Left ventricle myocardium superior (tissue), 1 donor: ENCODE data around the gene ZHX3. TPM values are rescaled to one million over a fixed set of nuclear protein-coding genes. Genes with fewer than 3 reads are reported as not detected.
"Not testable (repeated sequence)": the region's sequence is repeated elsewhere in the genome, so short reads cannot be mapped to it uniquely, and the experiment has no call there.

Source experiments
- ATAC-seq: fragments of 200-7000 bp; cut with Tn5 transposase; one replicate; pipeline ENCODE4 v1.9.1; 2020; ENCODE audit warnings: mild to moderate bottlenecking, moderate library complexity
- DNase-seq: peaks from one replicate; pipeline ENCODE4 v3.0.0-alpha.2; 2020
- intact Hi-C: fragments of 100-400 bp; cut with micrococcal nuclease; formaldehyde crosslinking; loops from one replicate; pipeline ENCODE4 v1.11.0; 2022
- total RNA-seq: library from RNA; stranded (reverse); fragmentation: NEBNext Ultra II Directional; extraction: Animal tissue kit (Norgen Biotek cat#: 25700); gene quantifications from one replicate; pipeline ENCODE4 v1.2.1, GENCODE V29; 2021
- donor health status: DM: no; HTN: yes; CAD: no; lungs with severe emphysema.

Gene ZHX3
- total RNA-seq, 1 donor from 2014 or later, result 37.8 TPM

DNA sequence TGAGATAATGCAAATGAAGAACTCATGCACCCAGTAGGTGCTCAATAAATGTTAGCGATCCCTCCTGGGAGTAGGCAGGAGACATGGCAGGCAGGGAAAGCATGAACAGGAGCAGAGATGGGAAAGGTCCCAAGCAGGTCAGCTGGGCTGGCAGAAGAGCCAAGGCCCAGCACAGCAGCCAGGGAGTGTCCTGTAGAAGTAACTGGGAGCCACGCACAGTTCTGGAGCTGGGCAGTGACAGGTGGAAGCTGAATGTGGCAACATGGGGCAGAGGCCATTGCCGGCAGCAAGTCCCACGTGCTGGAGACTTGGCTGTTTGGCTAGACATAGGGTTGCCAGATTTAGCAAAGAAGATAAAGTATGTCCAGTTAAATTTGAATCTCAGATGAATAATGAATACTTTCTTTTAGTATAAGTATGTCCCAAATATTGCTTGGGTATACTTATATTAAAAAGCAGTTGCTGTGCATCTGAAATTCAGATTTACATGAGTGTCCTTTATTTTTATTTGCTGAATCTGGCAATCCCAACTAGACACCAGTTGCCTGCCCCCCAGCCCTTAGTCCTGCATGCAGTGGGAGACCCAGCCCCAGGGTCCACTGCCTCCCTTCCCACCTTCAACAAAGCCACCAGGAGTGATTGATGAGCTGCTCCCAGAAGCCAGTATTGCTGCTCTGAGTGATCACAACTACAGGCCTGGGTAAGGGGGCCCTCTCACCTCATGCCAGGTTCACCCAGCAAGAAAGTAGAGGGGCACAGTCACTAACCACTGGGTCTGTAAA lies 19.4 kb upstream of the ZHX3 start:
- DNase-seq, result no peak
- no peak for ATAC-seq
- intact Hi-C loops, result loop anchor here (5.0 kb wide), 1 partner anchor 165 kb away; no protein-coding TSS in a partner anchor

DNA sequence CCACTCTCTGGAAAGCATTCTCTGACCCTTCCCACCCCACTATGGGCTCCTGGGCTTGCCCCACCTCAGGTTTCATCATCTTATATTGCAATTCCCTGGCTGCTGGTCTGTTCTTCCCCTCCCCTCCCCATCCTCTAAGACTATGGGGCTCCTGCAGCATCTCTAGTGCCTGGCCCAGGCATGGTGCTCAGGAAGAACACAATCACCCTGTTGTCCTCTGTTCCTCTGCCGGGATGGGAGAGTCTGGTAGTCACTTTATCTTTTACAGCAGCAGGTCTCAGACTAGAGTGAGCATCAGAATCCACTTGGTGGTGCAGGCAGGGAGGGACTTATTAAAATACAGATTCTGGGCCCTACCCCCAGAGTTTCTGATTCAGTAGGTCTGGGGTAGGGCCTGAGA lies 18.1 kb upstream of the ZHX3 start:
- ATAC-seq, result no peak
- intact Hi-C loops, result loop anchor here (5.0 kb wide), 1 partner anchor 163 kb away; no protein-coding TSS in a partner anchor

GRCh38 chr20:41334443-41335421 lies 17.2 kb upstream of the ZHX3 start:
- intact Hi-C loops, result loop anchor here (5.0 kb wide), 1 partner anchor 162 kb away; no protein-coding TSS in a partner anchor

More for the DNA sequence above, 18.1 kb upstream of the ZHX3 start:
- no peak for DNase-seq

DNA sequence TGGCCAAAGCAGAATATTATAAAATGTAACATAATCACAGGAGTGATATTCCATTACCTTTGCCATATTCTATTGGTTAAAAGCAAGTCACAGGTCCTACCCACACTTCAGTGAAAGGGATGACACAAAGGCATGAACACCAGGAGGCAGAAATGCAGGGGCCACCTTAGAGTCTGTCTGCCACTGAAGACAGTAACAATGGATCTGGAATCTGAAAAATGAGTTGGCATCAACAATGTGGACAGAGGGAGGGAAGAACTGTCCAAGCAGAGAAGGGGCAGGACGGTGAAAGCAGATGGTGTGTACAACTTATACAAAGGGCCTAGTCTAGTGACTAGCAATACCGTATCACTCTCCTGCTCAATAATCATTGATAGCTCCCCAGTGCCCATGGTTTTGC lies 16.5 kb upstream of the ZHX3 start:
- intact Hi-C loops, result no loop called here
- ATAC-seq (no peak), DNase-seq (no peak)

More at GRCh38 chr20:41334443-41335421, 17.2 kb upstream of the ZHX3 start:
- peak; percentile 6 for ATAC-seq
- DNase-seq, result no peak

DNA sequence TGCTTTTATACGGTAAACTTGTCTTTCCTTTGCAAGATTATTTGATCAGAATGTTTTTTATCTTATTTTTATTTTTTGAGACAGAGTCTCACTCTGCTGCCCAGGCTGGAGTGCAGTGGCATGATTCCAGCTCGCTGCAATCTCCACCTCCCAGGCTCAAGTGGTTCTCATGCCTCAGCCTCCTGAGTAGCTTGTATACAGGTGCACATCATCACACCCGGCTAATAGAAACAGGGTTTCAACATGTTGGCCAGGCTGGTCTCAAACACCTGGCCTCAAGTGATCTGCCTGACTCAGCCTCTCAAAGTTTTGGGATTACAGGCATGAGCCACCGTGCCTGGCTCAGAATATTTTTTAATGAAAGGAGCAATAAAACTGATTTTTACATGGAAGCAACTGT lies 14.2 kb upstream of the ZHX3 start:
- no peak for DNase-seq
- ATAC-seq, result no peak
- intact Hi-C loops, result no loop called here

GRCh38 chr20:41330941-41331340 lies 13.4 kb upstream of the ZHX3 start:
- DNase-seq, result no peak
- no peak for ATAC-seq
- intact Hi-C loops, result no loop called here

GRCh38 chr20:41330343-41330720 lies 12.8 kb upstream of the ZHX3 start:
- ATAC-seq (no peak), DNase-seq (no peak)
- intact Hi-C loops, result no loop called here

GRCh38 chr20:41329435-41330342 lies 12.2 kb upstream of the ZHX3 start:
- intact Hi-C loops, result no loop called here
- peak; percentile 75 for DNase-seq
- ATAC-seq, result peak; percentile 97

DNA sequence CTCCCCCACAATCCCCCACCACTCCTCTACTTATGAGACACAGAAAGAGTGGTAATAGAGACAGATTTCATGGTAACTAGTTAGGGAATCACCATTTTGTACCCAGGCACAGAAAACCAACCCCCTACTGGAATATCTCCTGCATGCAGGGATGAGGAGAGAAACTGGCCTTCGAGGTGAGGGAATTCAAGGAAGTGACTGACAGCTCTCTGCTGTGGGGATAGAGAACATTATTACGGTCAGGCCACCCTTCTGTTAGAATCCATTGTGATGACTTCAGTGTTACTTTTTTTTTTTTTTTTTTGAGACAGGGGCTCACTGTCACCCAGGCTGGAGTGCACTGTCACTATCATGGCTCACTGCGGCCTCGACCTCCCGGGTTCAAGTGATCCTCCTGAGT lies 9.6 kb upstream of the ZHX3 start:
- ATAC-seq, result no peak

GRCh38 chr20:41320976-41321375 lies 3.4 kb upstream of the ZHX3 start:
- intact Hi-C loops, result no loop called here
- ATAC-seq (no peak), DNase-seq (no peak)

More for the DNA sequence above, 9.6 kb upstream of the ZHX3 start:
- no peak for DNase-seq
- intact Hi-C loops, result no loop called here

DNA sequence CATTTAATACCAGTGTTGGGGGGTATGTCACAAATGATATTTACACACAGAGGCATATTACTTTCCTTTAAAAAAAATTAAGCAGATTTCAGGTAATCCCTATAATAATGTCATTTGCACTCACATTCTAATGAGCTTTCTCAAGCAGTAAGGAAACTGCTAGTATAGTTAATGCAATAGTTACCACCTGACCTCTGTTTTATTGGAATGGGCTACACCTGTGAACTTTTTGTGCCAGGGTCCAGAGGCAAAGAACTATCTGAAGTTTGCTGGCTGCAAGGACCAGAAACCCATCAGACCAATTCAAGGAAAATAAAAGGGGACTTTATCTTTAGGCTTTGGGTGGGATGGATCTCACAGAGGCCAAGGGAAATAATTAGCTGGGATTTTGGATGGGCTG lies 2.9 kb upstream of the ZHX3 start:
- DNase-seq, result no peak
- intact Hi-C loops, result no loop called here
- no peak for ATAC-seq

DNA sequence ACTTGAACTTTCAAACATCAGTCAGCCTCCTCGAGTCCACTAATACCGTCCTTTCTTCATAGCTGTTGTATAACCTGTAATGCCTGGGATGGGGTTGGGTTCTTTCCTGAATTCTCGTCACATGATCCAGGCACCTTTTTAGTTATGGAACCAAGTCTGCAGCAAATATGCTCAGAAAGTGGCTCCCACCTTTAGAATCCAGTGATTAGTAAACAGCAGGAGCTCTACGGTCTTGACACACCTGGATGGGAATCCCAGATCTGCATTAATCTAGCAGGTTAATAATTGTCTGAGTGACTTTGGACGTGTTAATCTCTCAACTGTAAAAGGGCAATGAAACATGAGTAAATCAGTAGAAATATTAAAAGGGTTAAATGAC lies 729 bp upstream of the ZHX3 start:
- intact Hi-C loops, result loop anchor here (10.0 kb wide), 1 partner anchor 63 kb away; no protein-coding TSS in a partner anchor
- DNase-seq (no peak), ATAC-seq (no peak)

- intact Hi-C loops, result loop anchor here (10.0 kb wide), 1 partner anchor 62 kb away; no protein-coding TSS in a partner anchor
- DNase-seq (peak; percentile 91), ATAC-seq (peak; percentile 68)
Observed at GRCh38 chr20:41316602-41317545, 657 bp downstream of the ZHX3 start.

DNA sequence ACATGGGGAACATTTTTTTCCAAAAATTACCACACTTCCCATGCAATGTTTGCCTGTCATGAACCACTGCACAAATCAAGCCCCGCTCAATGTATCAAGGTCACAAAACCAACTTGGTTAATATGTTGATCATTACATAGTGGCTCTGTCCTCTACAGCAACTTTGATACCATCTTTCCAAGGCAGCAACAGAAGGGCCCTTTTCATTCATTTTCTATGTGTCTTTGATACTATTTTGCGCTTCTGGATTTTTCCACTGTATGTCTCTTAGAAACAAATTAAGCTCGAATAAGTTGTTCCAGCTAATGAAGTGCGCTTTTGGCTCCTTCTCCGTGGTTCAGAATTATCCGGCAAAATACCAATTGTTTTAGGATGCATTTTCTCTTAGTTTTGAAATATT lies 1.5 kb downstream of the ZHX3 start:
- intact Hi-C loops, result loop anchor here (10.0 kb wide), 1 partner anchor 61 kb away; no protein-coding TSS in a partner anchor
- ATAC-seq (no peak), DNase-seq (no peak)

DNA sequence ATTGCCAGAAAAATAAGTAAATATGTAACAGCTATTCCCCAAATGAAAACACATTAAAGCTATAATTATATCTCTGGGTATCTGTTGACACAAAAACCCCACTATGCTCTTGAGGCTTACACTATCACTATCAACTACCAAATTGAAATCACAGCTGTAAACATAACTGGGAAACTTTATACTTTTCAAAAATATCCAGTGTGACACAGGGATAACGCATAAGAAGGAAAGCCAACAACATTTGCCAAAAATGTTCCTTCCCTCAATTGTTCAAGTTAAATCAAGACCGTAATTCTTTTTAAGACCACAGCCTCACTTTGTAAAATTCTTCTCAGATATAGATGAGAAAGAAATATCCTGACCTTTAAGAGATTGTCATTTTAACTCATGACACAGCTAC lies 3.1 kb downstream of the ZHX3 start:
- intact Hi-C loops, result loop anchor here (10.0 kb wide), 1 partner anchor 60 kb away; no protein-coding TSS in a partner anchor
- ATAC-seq, result no peak
- DNase-seq, result no peak

DNA sequence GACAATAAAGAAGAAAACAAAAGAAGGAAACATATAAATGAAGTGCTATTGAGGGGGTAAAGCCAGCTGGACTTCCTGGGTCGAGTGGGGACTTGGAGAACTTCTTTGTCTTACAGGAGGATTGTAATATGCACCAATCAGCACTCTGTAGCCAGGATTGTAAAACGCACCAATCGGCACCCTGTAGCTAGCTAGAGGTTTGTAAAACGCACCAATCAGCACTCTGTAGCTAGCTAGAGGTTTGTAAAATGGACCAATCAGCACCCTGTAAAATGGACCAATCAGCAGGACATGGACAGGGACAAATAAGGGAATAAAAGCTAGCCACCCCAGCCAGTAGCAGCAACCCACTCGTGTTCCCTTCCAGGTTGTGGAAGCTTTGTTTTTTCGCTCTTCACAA lies 5.5 kb downstream of the ZHX3 start:
- ATAC-seq, DNase-seq: not testable (repeated sequence)
- intact Hi-C loops, result loop anchor here (10.0 kb wide), 1 partner anchor 57 kb away; no protein-coding TSS in a partner anchor

DNA sequence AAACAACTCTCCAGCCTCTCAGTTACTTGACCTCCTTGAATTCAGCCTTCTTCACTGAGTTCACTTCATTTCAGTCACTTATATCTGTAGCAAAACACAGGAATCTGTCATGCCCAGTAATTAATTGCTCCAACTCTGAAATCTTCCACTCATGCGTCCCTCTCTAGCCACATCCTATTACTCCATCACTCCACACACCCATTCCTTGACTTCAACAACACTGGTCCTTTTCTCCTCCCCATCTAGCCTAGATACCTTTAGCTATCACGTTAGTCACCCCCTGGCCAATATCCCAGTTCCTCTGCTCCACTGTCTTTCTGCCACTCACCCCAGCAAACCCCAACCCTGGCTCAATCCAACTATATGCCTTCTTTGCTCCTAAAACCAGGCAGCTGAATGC lies 7.7 kb downstream of the ZHX3 start:
- no peak for DNase-seq
- ATAC-seq, result no peak
- intact Hi-C loops, result loop anchor here (10.0 kb wide), 1 partner anchor 55 kb away; no protein-coding TSS in a partner anchor
